HCT116 (cell line): Measurements from ENCODE around the gene PHGDH. TPM values are rescaled to one million over a fixed set of nuclear protein-coding genes. Genes with fewer than 3 reads are reported as not detected.

Source experiments
- ATAC-seq: fragments of 200-7000 bp; cut with Tn5 transposase; 2 replicates; pipeline ENCODE4 v1.9.1; 2020; ENCODE audit warnings: mild to moderate bottlenecking, moderate library complexity
- BruUV-seq: library from RNA; stranded (reverse); fragments of 400-500 nt; replicated peaks from 2 replicates; lab custom pipeline; 2021; lab: Mats Ljungman, UMichigan
- CTCF ChIA-PET: fragments of 300-600 bp; sonication (Branson Sonifier 250); formaldehyde crosslinking; loops from one replicate; lab custom pipeline; 2021; ENCODE audit warnings: antibody characterized with exemption; lab: Charles Lee
- POLR2A ChIA-PET: fragments of 300-600, 350-600 bp; sonication (Branson Sonifier 250); formaldehyde crosslinking; loops from one replicate; lab custom pipeline; 2021; ENCODE audit warnings: antibody characterized with exemption; lab: Charles Lee
- RAD21 ChIA-PET, 2 experiments: fragments of 300-600 bp; sonication (Branson Sonifier 250); formaldehyde crosslinking; loops; one replicate each; lab custom pipeline; 2023; ENCODE audit warnings: low total read pairs in 2 of 2; ENCODE audit not compliant: uncharacterized antibody in 2 of 2, unreplicated experiment in 2 of 2, low non-redundant PET in 1 of 2; lab: Charles Lee
- DNase-seq: peaks from one replicate; pipeline ENCODE4 v3.0.0-alpha.2; 2010; ENCODE audit warnings: low read depth, low spot score
- H2AFZ ChIP-seq: fragments of 200-600 bp; shearing (Covaris generic), sonication (generic); 2 replicates; pipeline ENCODE4 v1.6.1; 2017; ENCODE audit warnings: low read depth, mixed run types, mixed read lengths, antibody characterized with exemption, low read length; ENCODE audit not compliant: poor library complexity, severe bottlenecking
- H3K27ac ChIP-seq: 2 replicates; pipeline ENCODE4 v1.5.1; 2012; ENCODE audit warnings: low read depth, low read length
- H3K27me3 ChIP-seq: fragments of 200-600 bp; sonication (generic); 2 replicates; pipeline ENCODE4 v1.6.1; 2016; ENCODE audit warnings: mixed run types, low read length, mixed read lengths; ENCODE audit not compliant: insufficient read depth
- H3K36me3 ChIP-seq, 2 experiments: fragments of 200-500 bp in 1 of 2; fragments of 200-600 bp in 1 of 2; sonication (Bioruptor generic) in 1 of 2; sonication (generic) in 1 of 2; 2 replicates each; pipeline versions ENCODE4 v1.5.1 to v1.6.1; 2014 to 2016; ENCODE audit warnings: low read length in 2 of 2, inconsistent platforms in 1 of 2, mixed read lengths in 1 of 2, mixed run types in 1 of 2; ENCODE audit not compliant: insufficient read depth in 2 of 2, control insufficient read depth in 1 of 2
- H3K4me1 ChIP-seq, 2 experiments: fragments of 200-600 bp in 1 of 2; sonication (generic) in 1 of 2; 2 replicates each; pipeline versions ENCODE4 v1.5.1 to v1.6.1; 2012 to 2017; ENCODE audit warnings: low read length in 2 of 2, inconsistent platforms in 1 of 2, mild to moderate bottlenecking in 1 of 2, mixed read lengths in 1 of 2, mixed run types in 1 of 2, moderate library complexity in 1 of 2; ENCODE audit not compliant: insufficient read depth in 2 of 2, control insufficient read depth in 1 of 2
- H3K4me2 ChIP-seq: fragments of 200-600 bp; sonication (generic); 2 replicates; pipeline ENCODE4 v1.6.1; 2017; ENCODE audit warnings: mixed run types, low read length, mixed read lengths
- H3K4me3 ChIP-seq, 2 experiments: fragments of 200-600 bp in 1 of 2; sonication (generic) in 1 of 2; replicated peaks in 1 of 2; 2 replicates each; pipeline ENCODE4 v1.5.1; 2011 to 2016; ENCODE audit warnings: low read length in 2 of 2, control low read depth in 1 of 2, low read depth in 1 of 2, mild to moderate bottlenecking in 1 of 2, mixed read lengths in 1 of 2, mixed run types in 1 of 2
- H3K79me2 ChIP-seq: fragments of 200-600 bp; sonication (generic); 2 replicates; pipeline ENCODE4 v1.6.1; 2017; ENCODE audit warnings: mild to moderate bottlenecking, mixed run types, low read length, moderate library complexity, mixed read lengths; ENCODE audit not compliant: insufficient read depth
- H3K9ac ChIP-seq: fragments of 200-600 bp; sonication (generic); 2 replicates; pipeline ENCODE4 v1.6.1; 2016; ENCODE audit warnings: low read length, mixed read lengths
- H3K9me2 ChIP-seq: fragments of 200-600 bp; sonication (generic), shearing (Covaris generic); 2 replicates; pipeline ENCODE4 v1.6.1; 2017; ENCODE audit warnings: mixed run types, mild to moderate bottlenecking, moderate library complexity; ENCODE audit not compliant: insufficient read depth
- H3K9me3 ChIP-seq, 2 experiments: fragments of 200-500 bp in 1 of 2; fragments of 200-600 bp in 1 of 2; sonication (Bioruptor generic) in 1 of 2; sonication (generic) in 1 of 2; 2 replicates each; pipeline ENCODE4 v1.6.1; 2014 to 2017; ENCODE audit warnings: low read length in 2 of 2, mixed read lengths in 2 of 2, inconsistent platforms in 1 of 2, low read depth in 1 of 2, mild to moderate bottlenecking in 1 of 2, mixed run types in 1 of 2, moderate library complexity in 1 of 2; ENCODE audit not compliant: control insufficient read depth in 1 of 2, insufficient read depth in 1 of 2
- H4K20me1 ChIP-seq: fragments of 200-600 bp; sonication (generic), shearing (Covaris generic); 2 replicates; pipeline ENCODE4 v1.6.1; 2017; ENCODE audit warnings: mixed run types, mild to moderate bottlenecking, moderate library complexity; ENCODE audit not compliant: insufficient read depth
- RAD21 ChIP-seq: IDR thresholded peaks from 2 replicates; pipeline ENCODE4 v1.6.1; 2012; ENCODE audit warnings: low read depth, mild to moderate bottlenecking
- SP1 ChIP-seq: IDR thresholded peaks from 2 replicates; pipeline ENCODE4 v1.6.1; 2012; ENCODE audit warnings: low read depth
- ZFX ChIP-seq: fragments of 450-650 bp; IDR thresholded peaks from 2 replicates; pipeline ENCODE4 v1.6.1; 2017
- intact Hi-C: fragments of 100-400 bp; cut with micrococcal nuclease; formaldehyde crosslinking; loops from 2 replicates; pipeline ENCODE4 v1.10.0; 2022
- total RNA-seq: library from RNA; stranded (reverse); gene quantifications from one replicate; pipeline ENCODE4 v1.2.1, GENCODE V29; 2021; ENCODE audit not compliant: unreplicated experiment

PHGDH gene
- total RNA-seq, 1 experiment from 2014 or later = 187 TPM

DNA sequence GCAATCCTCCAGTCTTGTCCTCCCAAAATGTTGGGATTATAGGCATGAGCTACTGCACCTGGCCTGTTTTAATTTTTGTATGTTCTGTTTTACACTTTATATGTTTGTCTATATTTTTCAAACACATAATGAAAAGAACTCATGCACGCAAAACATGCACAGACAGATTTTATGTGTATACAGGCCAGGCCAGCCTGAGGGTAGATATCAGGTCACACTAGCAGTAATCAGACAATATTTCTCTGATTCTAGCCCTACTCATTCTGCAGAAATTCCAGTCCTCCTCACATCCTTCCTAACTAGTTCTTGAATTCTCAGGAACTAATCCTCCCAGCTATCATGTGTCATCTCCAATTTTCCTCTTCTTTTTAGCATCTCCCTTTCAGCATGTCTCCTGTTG lies 27.8 kb upstream of the PHGDH start:
- H2AFZ ChIP-seq = no peak overlapping the region
- H3K4me2 ChIP-seq = no peak overlapping the region
- H3K4me1 ChIP-seq = peaks cover 0 to 19% of the 10 kb centered on the region in 2 experiments; a peak in 3 of 4 replicates
- no peaks in the 10 kb centered on the region for H3K9me2 ChIP-seq
- H3K27me3 ChIP-seq = no peaks in the 10 kb centered on the region
- H4K20me1 ChIP-seq = no peaks in the 10 kb centered on the region
- intact Hi-C loops = no loop called here
- ChIA-PET RAD21 (no interaction called here), CTCF (interaction anchor here (2.3 kb wide), 1 partner anchor 9 kb away, joined by 14 read pairs; no protein-coding TSS in a partner anchor), POLR2A (no interaction called here)
- H3K27ac ChIP-seq = no peak overlapping the region
- H3K36me3 ChIP-seq = no peaks in the 10 kb centered on the region
- no TSS peak for BruUV-seq
- H3K79me2 ChIP-seq = no peaks in the 10 kb centered on the region
- H3K9ac ChIP-seq = no peak overlapping the region
- ATAC-seq = no peak
- H3K9me3 ChIP-seq = no peaks in the 10 kb centered on the region
- no peak overlapping the region for H3K4me3 ChIP-seq
- TF ChIP-seq ZFX = no peak
- DNase-seq = no peak

DNA sequence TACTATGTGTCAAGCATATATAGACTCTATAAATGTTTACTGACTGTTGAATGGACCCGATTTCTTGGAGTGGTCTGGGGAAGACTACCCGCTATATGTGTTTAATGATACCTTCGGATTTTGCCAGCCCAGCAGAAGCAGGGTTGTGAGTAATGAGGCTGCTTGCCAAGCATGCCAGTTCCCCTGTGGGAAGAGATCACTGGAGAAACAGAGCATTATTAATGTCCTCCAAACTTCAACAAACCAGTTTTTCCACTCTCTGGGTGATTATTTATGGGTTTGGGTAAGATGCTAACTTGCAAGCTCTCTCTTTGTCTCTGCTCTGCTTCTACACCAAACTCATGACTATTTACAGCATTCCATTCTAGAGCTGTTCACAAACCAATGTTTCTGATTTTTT lies 25.1 kb upstream of the PHGDH start:
- CTCF ChIA-PET = interaction anchor here (1.7 to 2.7 kb wide), 3 partner anchors 11 to 25 kb away, joined by 4 to 12 read pairs (median 11); partner anchors contain the start of gene PHGDH
- peak; percentile 36; the same call in 1 of the 2 replicates for ATAC-seq
- H3K27ac ChIP-seq = no peak overlapping the region

More for the DNA sequence above, 25.1 kb upstream of the PHGDH start:
- Histone ChIP-seq H3K4me1 (peaks cover 0 to 19% of the 10 kb centered on the region in 2 experiments; a peak in 3 of 4 replicates), H3K9ac (no peak overlapping the region), H3K9me3 (no peaks in the 10 kb centered on the region), H3K9me2 (no peaks in the 10 kb centered on the region), H4K20me1 (no peaks in the 10 kb centered on the region), H3K36me3 (no peaks in the 10 kb centered on the region), H3K27me3 (no peaks in the 10 kb centered on the region), H3K79me2 (no peaks in the 10 kb centered on the region), H2AFZ (peak overlapping the region; percentile 65), H3K4me3 (no peak overlapping the region), H3K4me2 (peak overlapping the region; percentile 16)
- ChIA-PET POLR2A (interaction anchor here (1.5 kb wide), 1 partner anchor 38 kb away, joined by 3 read pairs; the partner anchor contains the start of gene ZNF697), RAD21 (no interaction called here)
- TF ChIP-seq RAD21 (no peak), SP1 (0 out of 2 replicates have a peak, but pooled peaks have one; percentile 21)
- intact Hi-C loops = no loop called here
- BruUV-seq = no TSS peak
- DNase-seq = no peak
